ENCODE results near the gene FYTTD1.
A peak's percentile ranks its signal among the peaks of the same experiment; 100 is the strongest.

FYTTD1 gene

DNA sequence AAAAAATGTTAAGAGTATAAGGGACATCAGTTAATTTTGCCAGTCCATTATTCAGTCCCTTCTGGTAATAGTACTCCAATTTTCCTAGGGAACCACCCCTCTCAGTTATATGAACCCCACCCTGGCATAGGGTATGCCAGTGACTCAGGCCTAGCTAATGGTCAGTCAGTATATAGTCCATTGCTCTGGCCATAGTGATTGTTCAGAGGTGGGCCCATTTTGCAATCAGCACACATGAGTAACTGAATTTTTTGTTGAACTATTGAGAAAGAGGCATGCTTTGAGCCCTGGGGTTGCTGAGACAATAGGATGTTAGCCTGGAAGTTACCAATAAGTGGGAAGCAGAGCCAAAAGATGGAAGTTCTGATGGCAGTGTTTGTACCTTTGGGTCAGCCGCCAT lies 45.5 kb downstream of the FYTTD1 start:
- ATAC-seq, result no peak
- no peak overlapping the region for H3K27ac Mint-ChIP-seq
- DNase-seq (ENCODE audit: low spot score in 2 of 2), result no peak
- H3K36me3 Mint-ChIP-seq, result peaks cover 33% of the 10 kb centered on the region
- peaks cover 43% of the 10 kb centered on the region for H3K4me1 Mint-ChIP-seq
- H3K4me3 Mint-ChIP-seq, result no peak overlapping the region
- no peaks in the 10 kb centered on the region for H3K9me3 Mint-ChIP-seq

DNA sequence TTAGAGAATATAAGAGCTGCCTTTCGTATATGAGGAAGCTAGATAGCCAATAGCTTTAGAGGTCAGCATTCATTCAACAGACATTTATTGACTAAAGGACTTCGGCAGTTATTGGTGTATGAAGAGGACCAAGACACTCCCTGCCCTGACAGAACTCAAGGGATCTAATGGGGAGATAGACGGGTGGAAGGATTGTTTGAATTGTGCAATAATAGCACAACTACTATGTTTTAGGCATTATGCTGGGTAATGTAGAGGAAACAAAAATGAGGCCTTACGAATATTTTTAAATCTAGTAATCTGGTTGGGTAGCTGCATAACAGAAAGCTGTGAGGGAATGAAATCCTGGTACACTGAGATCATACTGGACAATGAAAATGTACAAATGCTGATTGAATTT lies 46.4 kb downstream of the FYTTD1 start:
- no peak overlapping the region for H3K4me3 Mint-ChIP-seq
- H3K36me3 Mint-ChIP-seq, result peaks cover 24% of the 10 kb centered on the region
- peaks cover 51% of the 10 kb centered on the region for H3K4me1 Mint-ChIP-seq
- ATAC-seq (no peak), DNase-seq (ENCODE audit: low spot score in 2 of 2) (no peak)
- no peaks in the 10 kb centered on the region for H3K9me3 Mint-ChIP-seq
- no peak overlapping the region for H3K27ac Mint-ChIP-seq

DNA sequence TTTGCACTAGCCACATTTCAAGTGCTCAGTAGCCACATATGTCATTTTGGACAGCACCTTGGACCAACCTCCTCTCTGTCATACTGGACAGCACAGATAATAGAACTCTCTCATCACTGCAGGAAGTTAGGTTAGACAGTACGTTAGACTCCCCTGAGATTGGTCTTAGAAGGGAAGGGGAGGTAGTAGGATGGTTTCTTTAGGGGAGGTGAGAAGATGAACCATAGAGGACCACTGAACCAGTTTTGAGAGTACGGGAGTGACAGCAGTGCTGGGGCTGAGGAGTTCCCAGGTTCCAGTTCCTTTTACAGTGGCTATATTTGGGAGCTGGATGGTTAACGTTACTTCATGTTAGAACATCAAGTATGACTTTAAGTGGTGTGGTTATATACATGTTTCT lies 49.2 kb downstream of the FYTTD1 start:
- H3K36me3 Mint-ChIP-seq, result peaks cover 12% of the 10 kb centered on the region
- DNase-seq (ENCODE audit: low spot score in 2 of 2) (no peak), ATAC-seq (no peak)
- no peak overlapping the region for H3K27ac Mint-ChIP-seq
- H3K9me3 Mint-ChIP-seq, result no peaks in the 10 kb centered on the region
- peaks cover 62% of the 10 kb centered on the region for H3K4me1 Mint-ChIP-seq
- H3K4me3 Mint-ChIP-seq, result no peak overlapping the region

DNA sequence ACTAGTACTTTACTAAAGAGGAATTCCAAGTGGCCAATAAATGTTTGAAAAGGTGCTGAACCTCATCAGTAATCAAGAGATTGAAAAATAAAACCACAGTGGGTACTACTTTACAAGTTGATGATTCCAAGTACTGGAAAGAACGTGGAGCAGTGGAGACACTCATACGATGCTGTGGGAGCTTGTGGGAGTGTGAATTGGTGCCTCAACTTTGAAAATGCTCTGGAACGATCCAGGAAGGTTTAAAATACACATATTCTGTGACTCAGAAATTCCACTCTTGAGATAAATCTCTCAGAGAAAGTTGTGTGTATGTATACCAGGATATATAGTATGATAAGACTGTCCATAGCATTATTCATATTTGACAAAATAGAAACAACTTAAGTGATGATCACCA lies 50.7 kb downstream of the FYTTD1 start:
- DNase-seq (ENCODE audit: low spot score in 2 of 2), result no peak
- Mint-ChIP-seq H3K4me3 (peak overlapping the region; percentile 5), H3K36me3 (peaks cover 18% of the 10 kb centered on the region), H3K9me3 (no peaks in the 10 kb centered on the region), H3K27ac (no peak overlapping the region), H3K4me1 (peaks cover 52% of the 10 kb centered on the region)
- no peak for ATAC-seq

DNA sequence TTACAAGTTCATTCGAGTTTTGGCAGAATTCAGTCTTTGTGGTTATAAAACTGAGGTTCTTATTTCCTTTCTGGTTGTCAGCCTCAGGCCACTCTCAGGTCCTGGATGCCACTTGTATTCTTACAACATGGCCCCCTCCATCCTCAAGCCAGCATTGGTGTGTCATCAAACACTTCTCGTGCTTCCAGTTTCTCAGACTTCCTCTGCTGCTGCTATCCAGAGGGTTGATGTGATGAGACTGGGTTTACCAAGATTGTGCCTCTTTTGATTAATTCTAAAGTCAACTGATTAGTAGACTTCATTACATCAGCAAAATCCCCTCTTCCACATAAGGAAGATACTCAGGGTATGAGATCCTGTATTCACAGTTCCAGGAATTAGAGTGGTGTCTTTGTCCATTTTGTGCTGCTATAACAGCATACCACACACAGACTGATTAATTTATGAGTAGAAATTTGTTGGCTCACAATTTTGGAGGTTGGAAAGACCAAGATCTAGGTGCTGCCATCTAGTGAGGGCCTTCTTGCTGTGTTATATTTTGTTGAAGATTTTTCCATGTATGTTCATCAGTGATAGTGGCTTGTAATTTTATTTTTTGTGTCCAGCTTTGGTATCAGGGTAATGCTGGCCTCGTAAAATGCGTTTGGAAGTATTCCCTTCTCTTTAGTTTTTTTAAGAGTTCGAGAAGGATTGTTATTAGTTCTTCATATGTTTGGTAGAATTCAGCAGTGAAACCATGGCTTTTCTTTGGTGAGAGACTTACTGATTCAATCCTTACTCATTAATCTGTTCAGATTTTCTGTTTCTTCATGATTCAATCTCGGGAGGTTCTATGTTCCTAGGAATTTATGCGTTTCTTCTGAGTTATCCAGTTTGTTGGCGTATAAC lies 52.5 kb downstream of the FYTTD1 start:
- Mint-ChIP-seq H3K4me1 (peaks cover 43% of the 10 kb centered on the region), H3K36me3 (peaks cover 15% of the 10 kb centered on the region), H3K9me3 (no peaks in the 10 kb centered on the region), H3K27ac (peak overlapping the region; percentile 63), H3K4me3 (peak overlapping the region; percentile 5)
- DNase-seq (ENCODE audit: low spot score in 2 of 2) (peak in 1 of 2 donors; percentile 65), ATAC-seq (peak; percentile 88)

DNA sequence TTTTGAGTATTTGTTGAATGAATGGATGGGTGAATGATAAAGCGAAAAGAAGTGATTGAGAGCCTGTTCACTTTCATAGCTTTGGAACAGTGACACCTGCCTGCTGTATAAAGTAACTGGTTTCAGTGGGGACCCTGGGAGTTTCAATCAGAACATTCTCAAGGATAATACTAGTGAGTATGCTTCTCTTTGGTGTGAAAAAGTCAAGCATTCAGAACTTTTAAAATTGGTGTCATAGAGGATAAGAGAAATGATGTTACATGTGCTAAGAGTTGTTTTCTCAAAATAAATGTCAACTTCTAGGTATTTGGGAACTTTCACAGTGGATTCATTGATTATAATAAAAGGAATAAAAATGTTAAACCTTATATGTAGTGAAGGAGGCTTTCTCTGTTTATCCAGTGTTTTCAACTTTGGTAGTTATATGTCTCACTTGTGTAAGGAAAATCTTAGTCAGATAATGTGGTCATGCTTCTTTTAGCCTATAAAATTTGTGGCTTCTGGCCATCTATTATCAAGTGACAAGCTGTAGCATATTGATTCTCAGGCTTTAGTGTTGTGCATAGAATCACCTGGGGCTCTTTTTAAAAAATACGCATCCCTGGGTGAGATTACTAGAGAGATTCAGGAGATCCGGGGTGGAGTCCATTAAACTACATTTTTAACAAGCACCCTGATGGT lies 53.2 kb downstream of the FYTTD1 start:
- Mint-ChIP-seq H3K27ac (peak overlapping the region; percentile 63), H3K36me3 (peaks cover 18% of the 10 kb centered on the region), H3K9me3 (no peaks in the 10 kb centered on the region), H3K4me1 (peaks cover 50% of the 10 kb centered on the region), H3K4me3 (no peak overlapping the region)
- ATAC-seq (no peak), DNase-seq (ENCODE audit: low spot score in 2 of 2) (no peak)

DNA sequence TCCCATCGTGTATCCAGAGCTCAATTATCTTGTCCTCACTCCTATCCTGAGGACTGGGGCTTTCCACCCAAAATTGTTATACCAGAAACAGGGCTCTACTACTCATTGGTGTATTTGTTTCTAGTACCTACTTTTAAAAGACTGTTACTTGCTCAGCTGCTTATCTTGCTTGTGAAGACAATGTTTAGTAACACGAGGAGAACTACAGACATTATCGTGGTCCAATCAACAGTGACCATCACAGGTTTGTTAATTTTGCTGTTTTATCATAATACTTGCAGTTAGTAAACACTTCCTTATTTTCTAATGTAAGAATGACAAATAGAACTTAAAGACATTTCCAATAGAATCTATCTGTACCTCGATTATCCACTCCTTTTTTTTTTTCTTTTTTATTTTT lies 54.8 kb downstream of the FYTTD1 start:
- DNase-seq (ENCODE audit: low spot score in 2 of 2) (no peak), ATAC-seq (no peak)
- Mint-ChIP-seq H3K36me3 (peaks cover 13% of the 10 kb centered on the region), H3K4me1 (peaks cover 54% of the 10 kb centered on the region), H3K27ac (no peak overlapping the region), H3K9me3 (no peaks in the 10 kb centered on the region), H3K4me3 (no peak overlapping the region)

DNA sequence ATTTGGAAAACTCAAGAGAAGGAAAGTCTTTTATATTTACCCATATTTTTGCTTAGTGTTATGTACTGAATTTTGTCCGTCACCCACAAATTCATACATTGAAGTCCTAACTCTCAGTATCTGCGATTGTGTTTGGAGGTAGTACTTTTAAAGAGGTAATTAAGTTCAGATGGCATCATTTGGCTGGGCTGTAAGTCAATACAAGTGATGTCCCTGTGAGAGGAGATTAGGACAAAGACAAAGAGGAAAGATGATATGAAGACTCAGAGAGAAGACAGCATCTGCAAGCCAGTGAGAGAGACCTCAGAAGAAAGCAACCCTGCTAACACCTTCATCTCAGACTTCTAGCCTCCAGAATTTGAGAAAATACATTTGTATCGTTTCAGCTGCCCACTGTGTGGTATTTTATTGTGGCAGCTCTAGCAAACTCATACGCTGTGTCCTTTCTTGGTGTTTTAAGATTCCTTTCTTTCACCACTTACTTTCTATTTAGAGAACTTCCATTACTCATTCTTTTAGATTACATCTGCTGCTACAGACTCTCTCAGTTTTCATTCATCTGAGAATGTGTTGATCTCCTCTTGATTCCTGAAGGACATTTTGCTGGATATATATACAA lies 58.4 kb downstream of the FYTTD1 start:
- Mint-ChIP-seq H3K4me1 (peaks cover 28% of the 10 kb centered on the region), H3K9me3 (no peaks in the 10 kb centered on the region), H3K4me3 (no peak overlapping the region), H3K36me3 (peaks cover 13% of the 10 kb centered on the region), H3K27ac (no peak overlapping the region)
- ATAC-seq (peak; percentile 62), DNase-seq (ENCODE audit: low spot score in 2 of 2) (no peak)

DNA sequence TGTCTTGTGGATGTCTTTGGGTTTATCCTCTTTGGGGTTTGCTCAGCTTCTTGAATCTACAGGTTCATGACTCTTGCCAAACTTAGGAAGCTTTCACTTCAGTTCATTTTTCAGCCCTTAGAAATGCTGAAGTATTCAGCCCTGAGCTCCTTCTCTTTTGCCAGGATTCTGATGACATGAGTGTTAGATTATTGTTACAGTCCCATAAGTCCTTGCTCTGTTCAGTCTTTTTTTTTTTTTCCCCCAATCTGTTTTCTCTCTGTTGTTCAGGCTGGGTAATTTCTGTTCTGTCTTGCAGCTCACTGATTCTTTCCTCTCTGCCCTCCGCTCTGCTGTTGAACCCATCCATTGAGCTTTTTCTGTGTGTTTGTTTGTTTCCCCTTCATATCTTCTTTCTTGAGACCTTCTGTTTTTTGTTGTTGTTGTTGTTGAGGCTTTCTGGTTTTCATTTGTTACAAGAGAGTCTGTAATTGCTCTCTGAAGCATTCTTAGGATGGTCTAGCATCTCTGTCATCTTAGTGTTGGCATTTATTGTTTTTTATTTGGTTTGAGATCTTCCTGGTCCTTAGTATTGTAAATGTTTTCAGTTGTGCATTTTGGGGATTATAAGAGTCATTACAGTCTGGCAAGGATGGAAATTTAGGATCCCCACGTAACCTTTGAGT lies 59.8 kb downstream of the FYTTD1 start:
- Mint-ChIP-seq H3K4me3 (no peak overlapping the region), H3K4me1 (peaks cover 35% of the 10 kb centered on the region), H3K27ac (peak overlapping the region; percentile 5), H3K36me3 (peaks cover 18% of the 10 kb centered on the region), H3K9me3 (no peaks in the 10 kb centered on the region)
- ATAC-seq (no peak), DNase-seq (ENCODE audit: low spot score in 2 of 2) (no peak)

DNA sequence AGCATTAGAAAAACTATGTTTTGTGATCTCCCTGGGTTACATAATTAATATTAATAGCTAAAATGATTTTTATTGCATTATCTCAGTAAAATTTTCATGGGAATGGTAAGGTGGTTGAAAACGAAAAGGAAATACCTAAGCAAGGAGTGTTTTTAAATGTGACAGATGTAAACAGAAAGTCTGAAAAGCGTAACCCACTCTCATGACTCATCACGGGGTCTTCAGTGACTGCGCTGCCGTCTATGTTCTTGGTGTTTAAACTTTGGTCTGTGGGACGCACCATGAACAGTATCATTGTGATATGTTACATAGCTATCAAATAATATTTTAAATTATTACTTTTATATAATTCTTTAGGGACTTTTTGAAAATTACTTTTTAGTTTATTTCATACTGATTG lies 61.2 kb downstream of the FYTTD1 start:
- Mint-ChIP-seq H3K4me1 (peaks cover 35% of the 10 kb centered on the region), H3K36me3 (peaks cover 13% of the 10 kb centered on the region), H3K9me3 (no peaks in the 10 kb centered on the region), H3K27ac (no peak overlapping the region), H3K4me3 (no peak overlapping the region)
- DNase-seq (ENCODE audit: low spot score in 2 of 2) (no peak), ATAC-seq (no peak)

DNA sequence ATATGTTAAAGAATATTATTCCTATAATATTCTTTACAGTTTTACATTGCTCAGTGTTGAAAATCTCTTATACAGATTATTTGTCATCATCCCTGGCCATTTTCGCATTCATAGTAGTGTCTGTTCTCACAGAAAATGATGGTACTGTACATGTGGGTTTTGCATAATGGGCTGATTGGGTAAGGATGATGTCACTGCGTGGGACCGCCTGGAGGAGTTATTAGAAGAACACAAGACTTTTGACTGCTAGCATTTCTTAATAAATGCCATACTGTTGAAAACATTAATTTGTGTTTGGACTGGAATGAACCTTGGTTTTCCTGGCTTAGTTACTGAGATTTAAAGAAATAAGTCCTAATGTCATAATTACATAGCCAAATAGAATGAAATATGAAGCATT lies 61.7 kb downstream of the FYTTD1 start:
- Mint-ChIP-seq H3K9me3 (no peaks in the 10 kb centered on the region), H3K4me1 (peaks cover 35% of the 10 kb centered on the region), H3K27ac (no peak overlapping the region), H3K4me3 (no peak overlapping the region), H3K36me3 (peaks cover 17% of the 10 kb centered on the region)
- DNase-seq (ENCODE audit: low spot score in 2 of 2) (no peak), ATAC-seq (no peak)

DNA sequence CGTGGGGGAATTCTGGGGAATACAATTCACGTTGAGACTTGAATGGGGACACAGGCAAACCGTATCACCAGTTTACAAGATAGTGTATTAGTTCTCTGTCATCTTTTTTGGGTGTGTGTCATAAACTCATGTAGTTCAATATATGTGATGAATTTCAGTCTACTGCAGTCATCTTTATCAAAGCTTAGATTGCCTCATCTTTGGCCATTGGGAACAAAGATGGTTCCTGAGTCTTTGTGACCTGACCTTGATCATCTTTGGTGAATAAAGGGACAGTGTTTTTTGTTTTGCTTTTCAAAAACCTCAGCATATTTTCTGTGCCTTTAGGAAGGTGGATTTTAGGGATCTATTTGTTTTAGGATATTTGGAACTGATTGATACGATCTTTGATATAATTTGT lies 64.7 kb downstream of the FYTTD1 start:
- H3K9me3 Mint-ChIP-seq, result no peaks in the 10 kb centered on the region
- no peak overlapping the region for H3K27ac Mint-ChIP-seq
- peaks cover 35% of the 10 kb centered on the region for H3K36me3 Mint-ChIP-seq
- H3K4me1 Mint-ChIP-seq, result peaks cover 14% of the 10 kb centered on the region
- no peak overlapping the region for H3K4me3 Mint-ChIP-seq
- ATAC-seq (no peak), DNase-seq (ENCODE audit: low spot score in 2 of 2) (no peak)

DNA sequence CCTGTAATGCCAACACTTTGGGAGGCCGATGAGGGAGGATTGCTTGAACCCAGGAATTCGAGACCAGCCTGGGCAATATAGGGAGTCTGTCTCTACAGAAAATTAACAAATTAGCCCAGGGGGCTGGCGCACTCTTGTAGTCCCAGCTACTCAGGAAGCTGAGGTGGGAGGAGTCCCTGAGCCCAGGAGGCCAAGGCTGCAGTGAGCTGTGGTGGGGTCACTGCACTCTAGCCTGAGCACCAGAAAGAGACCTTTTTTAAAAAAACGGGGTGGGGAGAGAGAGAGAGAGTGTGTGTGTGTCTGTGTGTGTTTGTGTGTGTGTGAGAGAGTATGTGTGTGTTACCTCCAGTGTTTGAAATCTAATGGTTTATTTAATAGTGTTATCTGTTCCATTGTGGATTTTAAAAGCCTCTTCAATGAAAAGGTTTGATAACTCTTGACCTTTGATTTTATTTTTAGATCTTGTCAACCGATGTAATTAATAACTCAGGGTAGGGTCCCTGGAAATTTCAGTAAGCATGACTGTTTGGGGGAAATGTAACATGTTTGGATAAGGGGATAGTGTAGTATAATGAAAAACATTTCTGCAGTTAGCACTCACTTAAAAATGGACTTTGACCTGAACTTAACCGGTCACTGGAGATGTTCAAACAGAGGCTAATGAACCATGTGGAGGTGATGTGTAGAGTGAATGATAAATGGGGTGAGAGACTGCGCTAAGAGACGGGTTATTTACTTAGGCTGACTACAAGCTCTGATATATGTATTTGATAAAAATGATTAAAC lies 71.1 kb downstream of the FYTTD1 start:
- Mint-ChIP-seq H3K36me3 (peaks cover 89% of the 10 kb centered on the region), H3K27ac (peak overlapping the region; percentile 72), H3K9me3 (no peaks in the 10 kb centered on the region), H3K4me3 (no peak overlapping the region), H3K4me1 (peaks cover 10% of the 10 kb centered on the region)
- ATAC-seq, result no peak
- DNase-seq (ENCODE audit: low spot score in 2 of 2), result no peak

DNA sequence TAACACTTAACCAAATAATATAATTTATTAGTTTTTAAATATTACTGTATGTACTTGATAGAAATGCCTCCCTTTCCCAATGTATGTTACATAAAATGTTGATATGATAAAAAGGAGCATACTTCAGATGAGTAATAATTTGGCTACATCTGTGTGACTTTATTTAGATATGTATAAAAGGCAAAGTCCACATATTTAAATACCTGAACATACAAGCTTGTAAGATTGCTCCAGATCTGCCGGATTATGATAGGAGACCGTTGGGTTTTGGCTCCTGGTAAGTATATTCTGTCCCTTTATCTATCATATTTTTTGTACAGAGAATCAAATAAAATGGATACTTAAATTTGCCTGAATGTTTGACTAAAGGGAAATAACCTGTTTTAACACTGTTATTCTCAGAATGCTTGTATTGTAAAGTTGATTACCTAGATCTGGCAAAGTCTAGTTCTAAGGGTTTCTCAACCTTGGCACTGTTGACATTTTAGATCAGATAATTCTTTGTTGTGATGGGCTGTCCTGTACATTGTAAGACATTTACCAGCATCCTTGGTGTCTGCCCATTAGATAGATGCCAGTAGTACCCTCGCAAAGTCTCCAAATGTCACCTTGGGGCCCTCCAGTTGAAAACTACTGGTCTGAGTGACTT lies 79.8 kb downstream of the FYTTD1 start:
- Mint-ChIP-seq H3K36me3 (peaks cover 100% of the 10 kb centered on the region), H3K9me3 (no peaks in the 10 kb centered on the region), H3K27ac (peak overlapping the region; percentile 40), H3K4me3 (no peak overlapping the region), H3K4me1 (peaks cover 1% of the 10 kb centered on the region)
- DNase-seq (ENCODE audit: low spot score in 2 of 2), result no peak
- no peak for ATAC-seq

Data from stimulated activated effector memory CD8-positive, alpha-beta T cell treated with anti-CD3 and anti-CD28 coated beads, Interleukin-12 subunit alpha, Interleukin-12 subunit beta, amount 100 ng/mL, for 72 hours (primary cell).